Nucleus accumbens (tissue), 56 donors: Measurements from ENCODE around the gene DBI.

Source experiments
- DNase-seq, 56 donors: peaks; one replicate each; lab custom pipeline; 2025; lab: John Stamatoyannopoulos, UW

DBI gene

GRCh38 chr2:119366649-119367471 is at the start of gene DBI, which contains the start of gene C2orf76:
DBI (plus strand) TSS chr2:119366977; CDS start chr2:119367052, 75 bp downstream.
C2orf76 (minus strand) TSS chr2:119366834; CDS start chr2:119339959, 26,875 bp downstream.
- DNase-seq, result peak; percentile 41 to 97 (median 94)

GRCh38 chr2:119317554-119317953 is 49.2 kb upstream of the DBI start:
- DNase-seq, result no peak

- no peak for DNase-seq
These were observed 47.2 kb upstream of the DBI start for GRCh38 chr2:119319593-119319992.

GRCh38 chr2:119323459-119323858 is 43.3 kb upstream of the DBI start:
- no peak for DNase-seq

- DNase-seq, result no peak
These were observed 42.0 kb upstream of the DBI start for GRCh38 chr2:119324685-119325270.

GRCh38 chr2:119326938-119327337 is 39.8 kb upstream of the DBI start:
- DNase-seq, result no peak

GRCh38 chr2:119327431-119327830 is 39.3 kb upstream of the DBI start:
- no peak for DNase-seq

- DNase-seq, result no peak
These were observed 33.8 kb upstream of the DBI start for GRCh38 chr2:119332953-119333352.

- DNase-seq, result no peak
These were observed 33.4 kb upstream of the DBI start for GRCh38 chr2:119333360-119333759.

GRCh38 chr2:119333833-119334232 is 32.9 kb upstream of the DBI start:
- no peak for DNase-seq

- DNase-seq, result no peak
These were observed 29.0 kb upstream of the DBI start for GRCh38 chr2:119337749-119338148.

- no peak for DNase-seq
These were observed 28.5 kb upstream of the DBI start for GRCh38 chr2:119338272-119338671.

GRCh38 chr2:119338826-119339561 is 27.8 kb upstream of the DBI start:
- DNase-seq, result peak in 1 of 56 donors; percentile 9

- no peak for DNase-seq
These were observed 27.2 kb upstream of the DBI start for GRCh38 chr2:119339562-119339923.

- no peak for DNase-seq
These were observed 25.1 kb upstream of the DBI start for GRCh38 chr2:119341684-119342083.

- DNase-seq, result no peak
These were observed 17.5 kb upstream of the DBI start for GRCh38 chr2:119349289-119349688.

GRCh38 chr2:119350311-119350998 is 16.3 kb upstream of the DBI start:
- peak in 1 of 56 donors; percentile 18 for DNase-seq

GRCh38 chr2:119352357-119352756 is 14.4 kb upstream of the DBI start:
- DNase-seq, result no peak

GRCh38 chr2:119354860-119355259 is 11.9 kb upstream of the DBI start:
- DNase-seq, result no peak

GRCh38 chr2:119359774-119360173 is 7.0 kb upstream of the DBI start:
- DNase-seq, result no peak
